IMR-90 (cell line): ENCODE data around the gene S1PR4. TPM values are rescaled to one million over a fixed set of nuclear protein-coding genes. Genes with fewer than 3 reads are reported as not detected.
A peak's percentile ranks its signal among the peaks of the same experiment; 100 is the strongest.

Source experiments
- ATAC-seq: fragments of 200-7000 bp; cut with Tn5 transposase; 2 replicates; pipeline ENCODE4 v1.9.1; 2020; ENCODE audit warnings: low read depth, mild to moderate bottlenecking, moderate library complexity
- BruUV-seq: library from RNA; stranded (reverse); fragments of 400-500 nt; replicated peaks from 2 replicates; lab custom pipeline; 2021; lab: Mats Ljungman, UMichigan
- CTCF ChIA-PET: fragments of 300-600 bp; formaldehyde crosslinking; extraction: SDS; loops from one replicate; lab custom pipeline; 2021; ENCODE audit warnings: antibody characterized with exemption; lab: Yijun Ruan, JAX
- POLR2A ChIA-PET: fragments of 300-600 bp; sonication (Branson Sonifier 250); formaldehyde crosslinking; loops from one replicate; lab custom pipeline; 2022; ENCODE audit warnings: antibody characterized with exemption; ENCODE audit not compliant: unreplicated experiment; lab: Charles Lee
- DNase-seq: peaks from one replicate; pipeline ENCODE4 v3.0.0; 2013
- H2AFZ ChIP-seq: replicated peaks from 2 replicates; pipeline ENCODE3; 2013; ENCODE audit warnings: low read length, mild to moderate bottlenecking; ENCODE audit not compliant: poor library complexity
- H2AK5ac ChIP-seq: 2 replicates; pipeline ENCODE4 v1.6.1; 2013; ENCODE audit warnings: low read depth, low read length, inconsistent platforms
- H2AK9ac ChIP-seq: replicated peaks from 2 replicates; pipeline ENCODE3; 2013; ENCODE audit warnings: mild to moderate bottlenecking, low read depth, low read length, moderate library complexity; ENCODE audit not compliant: poor library complexity
- H2BK120ac ChIP-seq: 2 replicates; pipeline ENCODE4 v1.6.1; 2013; ENCODE audit warnings: low read depth, low read length, inconsistent platforms
- H2BK15ac ChIP-seq: 3 replicates; pipeline ENCODE4 v1.6.1; 2013; ENCODE audit warnings: low read depth, low read length, inconsistent platforms
- H2BK20ac ChIP-seq: 2 replicates; pipeline ENCODE4 v1.6.1; 2013; ENCODE audit warnings: low read depth, mild to moderate bottlenecking, inconsistent platforms, low read length, moderate library complexity
- H2BK5ac ChIP-seq: 2 replicates; pipeline ENCODE4 v1.6.1; 2013; ENCODE audit warnings: mild to moderate bottlenecking, low read depth, low read length, inconsistent platforms; ENCODE audit not compliant: poor library complexity, severe bottlenecking
- H3K14ac ChIP-seq: replicated peaks from 2 replicates; pipeline ENCODE4 v1.6.1; 2013; ENCODE audit warnings: low read depth, low read length, inconsistent platforms
- H3K18ac ChIP-seq: 2 replicates; pipeline ENCODE4 v1.6.1; 2013; ENCODE audit warnings: low read depth, low read length, control low read depth
- H3K23ac ChIP-seq: 2 replicates; pipeline ENCODE4 v1.6.1; 2013; ENCODE audit warnings: low read depth, low read length, inconsistent platforms
- H3K27ac ChIP-seq: 2 replicates; pipeline ENCODE4 v1.5.1; 2013; ENCODE audit warnings: mild to moderate bottlenecking, control low read depth, low read length; ENCODE audit not compliant: insufficient read depth
- H3K27me3 ChIP-seq: 2 replicates; pipeline ENCODE4 v1.6.1; 2013; ENCODE audit warnings: low read length; ENCODE audit not compliant: control insufficient read depth, insufficient read depth
- H3K36me3 ChIP-seq: 2 replicates; pipeline ENCODE4 v1.6.1; 2013; ENCODE audit warnings: low read length, mixed read lengths; ENCODE audit not compliant: control insufficient read depth, insufficient read depth
- H3K4ac ChIP-seq: 2 replicates; pipeline ENCODE4 v1.6.1; 2013; ENCODE audit warnings: low read depth, low read length, inconsistent platforms
- H3K4me1 ChIP-seq: 2 replicates; pipeline ENCODE4 v1.6.1; 2013; ENCODE audit warnings: low read length, mixed read lengths; ENCODE audit not compliant: control insufficient read depth, insufficient read depth
- H3K4me2 ChIP-seq: 2 replicates; pipeline ENCODE4 v1.6.1; 2013; ENCODE audit warnings: low read depth, mild to moderate bottlenecking, control low read depth, low read length, moderate library complexity
- H3K4me3 ChIP-seq: 2 replicates; pipeline ENCODE4 v1.5.1; 2013; ENCODE audit warnings: low read depth, mild to moderate bottlenecking, control low read depth, low read length, moderate library complexity; ENCODE audit not compliant: insufficient read depth
- H3K56ac ChIP-seq: 2 replicates; pipeline ENCODE4 v1.6.1; 2013; ENCODE audit warnings: low read length, inconsistent platforms; ENCODE audit not compliant: insufficient read depth; ENCODE audit errors: extremely low read depth
- H3K79me1 ChIP-seq, 2 experiments: 2 replicates each; pipeline ENCODE4 v1.6.1; 2013; ENCODE audit warnings: low read length in 2 of 2, inconsistent platforms in 1 of 2, low read depth in 1 of 2
- H3K9ac ChIP-seq: 2 replicates; pipeline ENCODE4 v1.6.1; 2013; ENCODE audit warnings: low read depth, low read length, control low read depth
- H3K9me1 ChIP-seq: 2 replicates; pipeline ENCODE4 v1.6.1; 2013; ENCODE audit warnings: low read length, inconsistent platforms; ENCODE audit not compliant: insufficient read depth
- H3K9me3 ChIP-seq: 2 replicates; pipeline ENCODE4 v1.6.1; 2013; ENCODE audit warnings: low read length; ENCODE audit not compliant: control insufficient read depth, insufficient read depth
- H4K20me1 ChIP-seq: 2 replicates; pipeline ENCODE4 v1.6.1; 2013; ENCODE audit warnings: low read length, inconsistent platforms; ENCODE audit not compliant: insufficient read depth
- H4K5ac ChIP-seq: 2 replicates; pipeline ENCODE4 v1.6.1; 2013; ENCODE audit warnings: mild to moderate bottlenecking, low read depth, low read length, control low read depth
- H4K8ac ChIP-seq, 2 experiments: 2 replicates each; pipeline ENCODE4 v1.6.1; 2013; ENCODE audit warnings: low read depth in 2 of 2, low read length in 2 of 2, control low read depth in 1 of 2, inconsistent platforms in 1 of 2
- H4K91ac ChIP-seq: 2 replicates; pipeline ENCODE4 v1.6.1; 2013; ENCODE audit warnings: low read depth, low read length, inconsistent platforms; ENCODE audit not compliant: insufficient read depth
- BHLHE40 ChIP-seq: fragments of 150-350 bp; IDR thresholded peaks from 2 replicates; pipeline ENCODE4 v1.6.1; 2016; ENCODE audit warnings: mild to moderate bottlenecking, low read depth, low read length
- CTCF ChIP-seq: conservative IDR thresholded peaks from 2 replicates; pipeline ENCODE4 v1.5.1; 2012; ENCODE audit warnings: mild to moderate bottlenecking, low read depth, low read length, improper control_type of control experiment
- RAD21 ChIP-seq: IDR thresholded peaks from 2 replicates; pipeline ENCODE4 v1.6.1; 2012; ENCODE audit warnings: low read length, improper control_type of control experiment
- RFX5 ChIP-seq: IDR thresholded peaks from 2 replicates; pipeline ENCODE4 v1.8.0; 2012; ENCODE audit warnings: low read depth, mild to moderate bottlenecking, low read length, moderate library complexity
- SMC3 ChIP-seq: fragments of 150-350 bp; IDR thresholded peaks from 2 replicates; pipeline ENCODE4 v1.6.1; 2016; ENCODE audit warnings: low read depth, mild to moderate bottlenecking, antibody characterized with exemption, low read length, moderate library complexity
- USF2 ChIP-seq: fragments of 150-350 bp; IDR thresholded peaks from 2 replicates; pipeline ENCODE4 v1.6.1; 2017; ENCODE audit warnings: mild to moderate bottlenecking, antibody characterized with exemption, low read length, low read depth
- WGBS, 2 experiments: methylation state at CpG; one replicate each; pipeline versions ENCODE4 v1.1.5 to v1.1.7; 2013; ENCODE audit warnings: missing lambda C conversion rate in 2 of 2; ENCODE audit not compliant: insufficient read length in 1 of 2; ENCODE audit errors: extremely low coverage in 2 of 2; 5-methylcytosine and 5-hydroxymethylcytosine counted together
- dilution Hi-C: fragments of 300-500 bp; cut with HindIII; formaldehyde crosslinking; loops from one replicate; pipeline ENCODE4 v1.14.3; 2018; ENCODE audit warnings: low sequenced_read_pairs; ENCODE audit not compliant: unreplicated experiment
- in situ Hi-C: fragments of 300-500 bp; cut with MboI; formaldehyde crosslinking; loops from 3 replicates; pipeline ENCODE4 v1.14.3; 2019; ENCODE audit warnings: low sequenced_read_pairs, inconsistent platforms, mixed read lengths
- intact Hi-C: fragments of 100-400 bp; cut with micrococcal nuclease; formaldehyde crosslinking; loops from 2 replicates; pipeline ENCODE4 v1.10.0; 2022
- polyA plus RNA-seq, 3 experiments: library from polyadenylated mRNA; depleted of rRNA; stranded (reverse); fragments of >200 nt; gene quantifications; 2 replicates each; pipeline ENCODE4 v1.2.3, GENCODE V29; 2012; ENCODE audit warnings: low replicate concordance in 1 of 3
- total RNA-seq: library from RNA; depleted of rRNA; stranded (reverse); fragments of >200 nt; gene quantifications from 2 replicates; pipeline ENCODE4 v1.2.3, GENCODE V29; 2012

Gene S1PR4
- total and polyA plus RNA-seq, 2 of the 4 experiments (the other 2 are of a cell fraction), result not detected

DNA sequence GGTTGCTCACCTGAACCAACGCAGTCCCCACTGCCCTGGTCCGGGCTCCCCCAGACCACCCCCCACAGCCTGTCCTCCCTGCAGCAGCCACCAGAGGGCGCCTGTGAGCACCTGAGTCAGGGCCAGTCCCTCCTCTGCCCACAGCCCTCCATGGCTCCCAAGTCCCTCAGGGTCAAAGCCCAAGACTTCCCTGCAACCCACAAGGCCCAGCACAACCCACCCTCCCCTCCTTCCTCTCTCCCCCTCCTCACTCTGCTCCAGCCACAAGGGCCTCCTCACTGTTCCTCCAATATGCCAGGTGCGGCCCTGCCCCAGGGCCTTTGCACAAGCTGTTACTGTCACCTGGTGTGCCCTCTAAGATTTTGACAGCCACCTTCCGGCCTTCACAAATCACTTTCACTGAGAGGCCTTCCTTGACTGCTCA, 31.9 kb upstream of the S1PR4 start:
- Histone ChIP-seq H3K79me1 (no peaks in the 10 kb centered on the region; a peak in 1 of 4 replicates), H3K9ac (no peak overlapping the region), H3K36me3 (no peaks in the 10 kb centered on the region), H3K9me3 (no peaks in the 10 kb centered on the region), H2AK9ac (no peak overlapping the region), H3K4me3 (no peak overlapping the region), H2BK15ac (no peak overlapping the region), H3K9me1 (peaks cover 12% of the 10 kb centered on the region; the same call in 1 of the 2 replicates), H2BK5ac (no peak overlapping the region), H4K8ac (no peak overlapping the region), H3K23ac (no peak overlapping the region), H3K4ac (no peak overlapping the region), H2BK120ac (no peak overlapping the region), H3K56ac (no peak overlapping the region), H4K5ac (no peak overlapping the region), H2BK20ac (no peak overlapping the region), H3K14ac (no peak overlapping the region), H3K27me3 (no peaks in the 10 kb centered on the region), H4K20me1 (no peaks in the 10 kb centered on the region; the same call in 1 of the 2 replicates), H3K27ac (no peak overlapping the region), H2AFZ (no peak overlapping the region), H4K91ac (no peak overlapping the region), H3K4me2 (no peak overlapping the region), H2AK5ac (peak overlapping the region; percentile 39), H3K4me1 (peaks cover 6% of the 10 kb centered on the region), H3K18ac (no peak overlapping the region)
- dilution Hi-C loops (no loop called here), intact Hi-C loops (no loop called here), in situ Hi-C loops (no loop called here)
- DNase-seq, result no peak
- CTCF ChIA-PET, result no interaction called here
- TF ChIP-seq SMC3 (peak; percentile 58; the same call in 1 of the 2 replicates), RAD21 (peak; percentile 40), BHLHE40 (no peak), RFX5 (no peak), USF2 (no peak), CTCF (peak; percentile 52)
- ATAC-seq, result no peak
- WGBS, 2 experiments, result 100% methylated on average over 1 of the region's 5 CpGs; no CpG with 5 or more reads in 1 of the 2 experiments
- BruUV-seq, result no TSS peak
- POLR2A ChIA-PET, result no interaction called here
